ENCODE measurements around the gene SLC38A2. TPM values are rescaled to one million over a fixed set of nuclear protein-coding genes. Genes with fewer than 3 reads are reported as not detected.

The SLC38A2 gene
- total RNA-seq, 1 experiment from 2014 or later: 341 TPM

GRCh38 chr12:46390304-46390703 is 17.7 kb upstream of the SLC38A2 start:
- intact Hi-C loops (cut with micrococcal nuclease; ENCODE audit: unreplicated experiment): no loop called here
- ChIA-PET CTCF (no interaction called here), POLR2A (no interaction called here)
- no TSS peak for BruUV-seq (replicated peaks)
- Histone ChIP-seq H3K9me3 (ENCODE audit: control insufficient read depth, insufficient read depth, low read depth, low read length) (no peaks in the 10 kb centered on the region), H3K27me3 (ENCODE audit: control insufficient read depth, insufficient read depth, low read length) (no peaks in the 10 kb centered on the region), H3K27ac (ENCODE audit: low read length) (peak overlapping the region; percentile 100), H3K4me1 (ENCODE audit: control insufficient read depth, insufficient read depth, low read length) (peaks cover 77% of the 10 kb centered on the region), H3K4me3 (ENCODE audit: low read depth in 2 of 2, low read length in 2 of 2) (no peak overlapping the region), H3K36me3 (ENCODE audit: control insufficient read depth, insufficient read depth, low read length) (no peaks in the 10 kb centered on the region; the same call in 1 of the 2 replicates)
- no peak for ATAC-seq
- TF ChIP-seq REST (IDR thresholded peaks at IDR 0.05; ENCODE audit: insufficient read depth in 1 of 2, low read depth in 2 of 2, low read length in 1 of 2) (no peak), POLR2AphosphoS5 (IDR thresholded peaks at IDR 0.05; ENCODE audit: low read depth, low read length) (no peak), CTCF (IDR thresholded peaks at IDR 0.05) (no peak), TCF7L2 (IDR thresholded peaks at IDR 0.05; ENCODE audit: low read depth, low read length) (no peak), SIN3A (IDR thresholded peaks at IDR 0.05; ENCODE audit: borderline replicate concordance, insufficient read depth, low read depth, low read length) (no peak)
- in situ Hi-C loops (cut with HindIII; ENCODE audit: low pct_unique_long_range_greater_than_20kb, low sequenced_read_pairs): no loop called here
- no peak for DNase-seq (ENCODE audit: low read depth, low spot score)

- no TSS peak for BruUV-seq (replicated peaks)
- ChIA-PET POLR2A (no interaction called here), CTCF (no interaction called here)
- intact Hi-C loops (cut with micrococcal nuclease; ENCODE audit: unreplicated experiment): no loop called here
- no peak for DNase-seq (ENCODE audit: low read depth, low spot score)
- Histone ChIP-seq H3K4me1 (ENCODE audit: control insufficient read depth, insufficient read depth, low read length) (peaks cover 86% of the 10 kb centered on the region), H3K27ac (ENCODE audit: low read length) (peak overlapping the region; percentile 100), H3K27me3 (ENCODE audit: control insufficient read depth, insufficient read depth, low read length) (no peaks in the 10 kb centered on the region), H3K36me3 (ENCODE audit: control insufficient read depth, insufficient read depth, low read length) (no peaks in the 10 kb centered on the region; the same call in none of the 2 replicates), H3K9me3 (ENCODE audit: control insufficient read depth, insufficient read depth, low read depth, low read length) (no peaks in the 10 kb centered on the region), H3K4me3 (ENCODE audit: low read depth in 2 of 2, low read length in 2 of 2) (no peak overlapping the region)
- no peak for TF ChIP-seq SIN3A (IDR thresholded peaks at IDR 0.05; ENCODE audit: borderline replicate concordance, insufficient read depth, low read depth, low read length)
- no peak for TF ChIP-seq POLR2AphosphoS5 (IDR thresholded peaks at IDR 0.05; ENCODE audit: low read depth, low read length)
- no peak for TF ChIP-seq REST (IDR thresholded peaks at IDR 0.05; ENCODE audit: insufficient read depth in 1 of 2, low read depth in 2 of 2, low read length in 1 of 2)
- TF ChIP-seq CTCF (IDR thresholded peaks at IDR 0.05): no peak
- no peak for TF ChIP-seq TCF7L2 (IDR thresholded peaks at IDR 0.05; ENCODE audit: low read depth, low read length)
- ATAC-seq: no peak
- in situ Hi-C loops (cut with HindIII; ENCODE audit: low pct_unique_long_range_greater_than_20kb, low sequenced_read_pairs): no loop called here
These were observed 16.6 kb upstream of the SLC38A2 start for GRCh38 chr12:46389031-46389616.
